Omental fat pad (tissue), 4 donors: Measurements from ENCODE around the gene CEBPB. TPM values are rescaled to one million over a fixed set of nuclear protein-coding genes. Genes with fewer than 3 reads are reported as not detected.

Experiments used
- ATAC-seq: fragments of 150-250 bp; one replicate; pipeline ENCODE4 v1.9.1; 2016; ENCODE audit warnings: mild to moderate bottlenecking, moderate library complexity; ENCODE audit not compliant: low FRiP score
- DNase-seq: peaks from one replicate; pipeline ENCODE4 v3.0.0-alpha.2; 2019; ENCODE audit warnings: low spot score
- total RNA-seq, 4 donors: library from RNA; depleted of rRNA; stranded (reverse); fragments of >200 nt; gene quantifications; one replicate each; pipeline ENCODE4 v1.1.0, GENCODE V29; 2016
- TF ChIP-seq, protein P1 (sequence below), 3 donors: fragments of 450-650 bp; IDR thresholded peaks; one replicate each; pipeline ENCODE4 v1.5.1; 2016 to 2017; ENCODE audit warnings: antibody characterized with exemption in 3 of 3, mild to moderate bottlenecking in 3 of 3, moderate library complexity in 2 of 3

CEBPB gene
- total RNA-seq, 4 donors from 2014 or later, result 158 to 345 (median 227) TPM

DNA sequence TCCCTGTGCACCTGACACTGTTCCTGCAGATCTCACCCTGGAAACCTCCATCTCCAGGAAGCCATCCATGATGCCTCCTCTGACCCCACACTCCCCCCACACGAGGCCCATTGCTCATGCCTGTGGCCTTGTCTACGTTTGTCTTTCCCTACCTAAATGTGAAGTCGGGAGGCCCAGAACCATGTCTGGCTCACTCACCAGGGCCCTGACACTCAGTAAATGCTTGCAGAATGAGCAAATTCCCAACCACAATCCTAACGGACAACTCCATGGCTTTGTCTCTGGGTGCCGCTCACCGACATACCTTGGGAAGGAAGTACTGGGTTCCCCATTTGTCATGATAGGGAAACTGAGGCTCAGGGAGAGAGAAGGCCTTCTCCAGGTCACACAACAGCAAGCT lies 44.4 kb upstream of the CEBPB start:
- DNase-seq (no peak), ATAC-seq (no peak)
- TF ChIP-seq, protein P1, sequence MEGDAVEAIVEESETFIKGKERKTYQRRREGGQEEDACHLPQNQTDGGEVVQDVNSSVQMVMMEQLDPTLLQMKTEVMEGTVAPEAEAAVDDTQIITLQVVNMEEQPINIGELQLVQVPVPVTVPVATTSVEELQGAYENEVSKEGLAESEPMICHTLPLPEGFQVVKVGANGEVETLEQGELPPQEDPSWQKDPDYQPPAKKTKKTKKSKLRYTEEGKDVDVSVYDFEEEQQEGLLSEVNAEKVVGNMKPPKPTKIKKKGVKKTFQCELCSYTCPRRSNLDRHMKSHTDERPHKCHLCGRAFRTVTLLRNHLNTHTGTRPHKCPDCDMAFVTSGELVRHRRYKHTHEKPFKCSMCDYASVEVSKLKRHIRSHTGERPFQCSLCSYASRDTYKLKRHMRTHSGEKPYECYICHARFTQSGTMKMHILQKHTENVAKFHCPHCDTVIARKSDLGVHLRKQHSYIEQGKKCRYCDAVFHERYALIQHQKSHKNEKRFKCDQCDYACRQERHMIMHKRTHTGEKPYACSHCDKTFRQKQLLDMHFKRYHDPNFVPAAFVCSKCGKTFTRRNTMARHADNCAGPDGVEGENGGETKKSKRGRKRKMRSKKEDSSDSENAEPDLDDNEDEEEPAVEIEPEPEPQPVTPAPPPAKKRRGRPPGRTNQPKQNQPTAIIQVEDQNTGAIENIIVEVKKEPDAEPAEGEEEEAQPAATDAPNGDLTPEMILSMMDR (IDR thresholded peaks at IDR 0.05), result no peak

DNA sequence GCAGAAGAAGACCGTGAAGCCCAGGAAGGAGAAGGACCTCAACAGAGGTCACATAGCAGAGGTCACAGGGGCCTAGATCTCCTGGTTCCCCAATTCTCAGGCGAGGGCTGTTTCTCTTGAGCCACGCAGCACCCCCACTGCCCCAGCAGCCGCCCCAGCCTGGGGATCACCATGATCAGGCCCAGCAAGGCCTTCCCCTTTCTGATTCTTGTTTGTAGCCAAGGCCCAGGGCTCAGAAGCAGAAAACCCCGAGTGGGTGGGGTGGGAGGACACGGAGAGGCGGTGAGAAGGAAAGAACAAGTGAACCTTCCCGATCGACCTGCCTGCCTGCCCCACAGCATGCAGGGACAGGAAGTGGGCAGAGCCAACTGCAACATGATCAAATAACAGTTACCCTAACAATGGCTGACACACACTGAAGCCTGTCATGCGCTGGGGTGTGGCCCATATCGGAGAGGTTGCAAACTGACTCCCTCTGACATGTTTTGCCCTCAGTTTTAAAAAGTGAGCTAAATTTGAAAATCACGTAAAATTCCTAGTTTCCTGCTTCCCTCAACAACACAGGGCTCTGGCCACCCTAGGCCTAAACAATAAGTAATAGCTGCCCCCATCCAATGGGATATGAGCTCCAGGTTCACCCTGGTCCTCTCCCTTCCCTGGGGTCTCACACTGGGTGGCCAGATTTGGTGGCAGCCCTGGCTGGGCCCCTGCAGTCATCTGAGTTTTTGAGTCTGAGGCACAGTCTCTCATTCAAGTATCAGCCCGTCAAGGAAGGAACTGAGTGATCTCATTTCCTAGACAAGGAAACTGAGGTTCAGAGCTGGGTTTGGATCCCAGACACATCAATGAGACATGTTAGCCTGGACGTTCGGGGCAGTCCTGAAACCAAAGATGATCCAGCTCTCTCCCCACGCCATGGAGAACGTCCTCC lies 43.6 kb upstream of the CEBPB start:
- ATAC-seq (no peak), DNase-seq (no peak)
- TF ChIP-seq, protein P1 (IDR thresholded peaks at IDR 0.05), result no peak

DNA sequence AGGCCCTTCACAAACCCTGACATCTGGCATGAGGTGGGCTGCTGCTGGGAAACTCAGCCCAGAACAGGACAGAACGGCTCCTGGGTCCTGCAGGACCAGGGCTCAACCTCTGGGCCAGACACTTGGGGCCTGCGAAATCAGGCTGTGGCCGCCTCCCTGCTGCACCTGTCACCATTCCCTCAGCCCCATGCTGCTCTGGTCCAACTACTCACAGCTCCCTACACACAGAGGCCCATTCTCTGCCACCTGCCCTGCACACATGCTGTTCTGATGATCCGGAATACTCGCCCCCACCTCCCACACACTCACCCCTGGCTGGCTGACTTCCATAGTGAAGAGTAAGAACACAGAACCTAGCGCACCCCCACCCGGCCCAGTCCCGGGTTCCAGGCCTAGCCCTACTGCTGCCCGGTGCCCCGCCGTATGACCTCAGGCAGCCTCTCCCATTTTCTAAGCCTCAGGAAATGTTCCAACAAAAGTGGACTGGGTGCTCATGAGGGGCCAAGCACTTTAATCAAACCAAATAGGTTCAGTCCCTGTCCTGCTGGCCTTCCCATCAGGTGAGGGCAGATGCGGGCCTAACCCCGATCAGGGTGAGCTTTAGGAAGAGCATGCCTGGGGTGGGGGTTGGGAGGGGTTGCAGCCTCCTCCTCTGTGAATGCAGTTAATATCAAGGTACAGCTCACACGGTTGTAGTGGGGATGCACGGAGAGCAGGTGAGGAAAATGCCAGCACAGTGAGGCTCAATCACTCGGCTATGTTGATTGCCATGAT lies 41.0 kb upstream of the CEBPB start:
- DNase-seq (no peak), ATAC-seq (no peak)
- TF ChIP-seq, protein P1 (IDR thresholded peaks at IDR 0.05), result no peak

DNA sequence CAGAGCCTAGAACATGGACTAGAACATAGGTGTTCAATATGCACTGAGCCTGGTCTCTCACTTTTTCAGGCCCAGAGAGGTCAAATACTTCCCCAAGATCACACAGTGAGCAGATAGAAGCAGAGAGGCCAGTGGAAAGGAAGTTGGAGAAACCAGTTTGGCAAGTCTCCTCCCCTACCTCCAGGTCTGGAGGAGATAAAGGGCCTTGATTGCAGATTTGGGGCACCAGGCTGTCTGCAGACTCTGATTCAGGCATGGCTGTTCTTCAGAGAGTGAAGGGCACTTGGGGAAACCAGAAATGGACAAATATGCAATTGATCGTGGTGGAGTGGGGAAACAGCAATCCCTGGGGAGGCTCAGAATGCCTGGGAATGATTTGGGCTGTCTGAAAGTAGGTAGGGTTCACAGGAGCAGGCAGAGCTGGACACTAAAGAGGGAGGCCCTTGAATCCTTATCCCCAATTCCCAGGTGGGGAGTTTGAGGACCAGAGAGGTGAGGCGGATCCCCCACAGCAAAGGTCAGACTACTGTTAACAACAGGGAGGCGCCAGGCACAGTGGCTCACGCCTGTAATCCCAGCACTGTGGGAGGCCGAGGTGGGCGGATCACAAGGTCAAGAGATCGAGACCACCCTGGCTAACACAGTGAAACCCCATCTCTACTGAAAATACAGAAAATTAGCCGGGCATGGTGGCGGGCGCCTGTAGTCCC lies 39.4 kb upstream of the CEBPB start:
- TF ChIP-seq, protein P1 (IDR thresholded peaks at IDR 0.05), result no peak
- ATAC-seq (no peak), DNase-seq (no peak)

DNA sequence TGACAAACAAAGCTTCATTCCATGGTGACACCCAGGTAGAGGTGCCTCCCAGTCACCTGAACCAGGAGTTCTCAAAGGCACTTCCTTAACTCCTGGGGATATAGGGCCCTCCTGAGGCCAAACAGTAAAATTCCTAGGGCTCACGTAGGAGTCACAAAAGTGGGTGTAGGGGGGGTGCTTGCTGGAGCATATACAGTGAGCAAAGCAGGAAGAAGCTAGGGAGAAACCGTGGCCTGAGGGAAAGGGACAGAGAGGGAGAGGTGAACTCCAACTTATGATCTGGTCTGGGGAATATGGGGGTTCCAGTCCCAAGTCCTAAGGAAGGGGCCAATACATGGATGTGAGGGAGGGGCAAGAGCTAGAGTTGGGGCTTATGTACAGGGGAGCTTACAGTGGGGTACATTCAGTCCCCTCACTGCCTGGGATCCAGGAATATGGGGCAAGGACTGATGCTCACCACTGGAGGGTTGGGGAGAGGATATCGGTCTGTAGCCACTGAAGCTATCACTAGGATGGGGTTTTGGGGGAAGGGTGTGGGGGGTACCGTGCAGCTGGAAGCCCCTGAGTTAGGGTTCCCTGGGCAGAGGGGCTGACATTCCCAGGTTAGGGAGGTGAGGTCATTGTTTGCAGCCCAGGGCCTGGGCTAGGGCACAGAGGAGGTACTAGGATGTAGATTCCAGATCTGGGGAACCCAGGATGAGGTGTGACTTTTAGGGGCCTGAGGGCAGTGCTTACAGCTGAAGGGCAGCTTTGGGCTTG lies 38.1 kb upstream of the CEBPB start:
- TF ChIP-seq, protein P1 (IDR thresholded peaks at IDR 0.05), result no peak
- ATAC-seq, result no peak
- no peak for DNase-seq

DNA sequence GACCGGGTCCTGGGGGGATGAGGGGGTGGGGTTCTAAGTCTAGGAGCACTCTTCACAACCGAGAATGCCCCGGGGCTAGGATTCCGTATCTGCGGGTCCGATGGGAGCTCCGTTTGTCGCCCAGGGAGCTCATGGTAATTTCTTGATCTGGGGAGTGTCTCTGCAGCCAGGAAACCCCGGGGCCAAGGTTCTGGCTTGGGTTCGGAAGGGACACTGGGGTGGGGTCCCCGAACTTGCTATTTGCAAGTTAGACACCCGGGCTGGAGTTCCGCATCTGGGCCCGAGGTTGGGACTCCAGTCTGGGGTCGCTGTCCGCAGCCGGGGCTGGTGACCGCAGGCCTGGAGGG lies 37.5 kb upstream of the CEBPB start:
- ATAC-seq (no peak), DNase-seq (no peak)
- TF ChIP-seq, protein P1 (IDR thresholded peaks at IDR 0.05), result no peak
